GM19438 (cell line): Measurements from ENCODE around the gene PRADC1.
"Not testable (repeated sequence)": the region's sequence is repeated elsewhere in the genome, so short reads cannot be mapped to it uniquely, and the experiment has no call there.

Experiments
- ATAC-seq: cut with Tn5 transposase; IDR thresholded peaks from one replicate; pipeline ENCODE4 v1.9.1; 2021; ENCODE audit warnings: low read depth; ENCODE audit not compliant: unreplicated experiment

Gene PRADC1

DNA sequence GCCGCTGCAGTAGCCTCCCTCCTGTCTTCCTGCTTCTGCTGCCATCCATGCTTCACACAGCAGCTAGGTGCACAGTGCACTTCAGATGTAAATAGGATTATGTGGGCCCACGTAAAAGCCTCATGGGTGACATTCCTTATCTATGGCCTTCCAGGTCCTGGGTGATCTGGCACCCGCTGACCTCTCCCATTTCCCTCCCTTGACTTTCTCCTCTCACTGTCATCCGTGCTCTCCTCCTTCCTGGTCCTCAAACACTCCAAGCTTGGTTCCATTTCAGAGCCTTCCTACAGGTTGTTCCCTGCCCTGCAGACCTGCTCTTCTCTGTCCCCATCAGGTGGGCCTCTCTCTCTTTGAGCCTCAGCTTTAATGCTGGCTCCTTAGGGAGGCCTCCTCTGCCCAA is 23.0 kb downstream of the PRADC1 start:
- no peak for ATAC-seq

DNA sequence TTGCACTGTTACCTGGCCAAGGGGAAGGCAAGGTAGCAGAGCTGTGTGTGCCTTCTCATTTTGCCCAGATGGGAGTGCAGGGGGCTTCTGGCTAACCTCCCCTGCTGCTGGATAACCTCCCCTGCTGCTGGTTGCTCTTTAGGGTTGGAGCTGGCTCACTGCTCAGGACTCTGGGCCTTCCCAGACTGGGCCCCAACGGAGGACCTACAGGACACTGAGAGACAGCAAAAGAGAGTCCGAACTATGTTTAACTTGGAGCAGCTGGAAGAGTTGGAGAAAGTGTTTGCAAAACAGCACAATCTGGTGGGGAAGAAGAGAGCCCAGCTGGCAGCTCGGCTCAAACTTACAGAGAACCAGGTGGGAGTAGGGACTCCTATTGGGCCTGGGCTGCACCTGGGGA is 24.8 kb downstream of the PRADC1 start:
- no peak for ATAC-seq

DNA sequence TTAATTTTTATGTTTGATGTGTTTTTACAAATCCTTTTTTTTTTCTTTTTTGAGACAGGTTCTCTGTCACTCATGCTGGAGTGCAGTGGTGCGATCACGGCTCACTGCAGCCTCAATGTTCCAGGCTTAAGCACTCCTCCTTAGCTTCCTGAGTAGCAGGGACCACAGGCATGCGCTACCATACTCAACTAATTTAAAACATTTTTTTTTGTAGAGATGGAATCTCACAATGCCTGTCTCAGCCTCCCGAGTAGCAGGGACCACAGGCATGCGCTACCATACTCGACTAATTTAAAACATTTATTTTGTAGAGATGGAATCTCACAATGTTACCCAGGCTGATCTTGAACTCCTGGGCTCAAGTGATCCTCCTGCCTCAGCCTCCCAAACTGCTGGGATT is 27.4 kb downstream of the PRADC1 start:
- no peak for ATAC-seq

DNA sequence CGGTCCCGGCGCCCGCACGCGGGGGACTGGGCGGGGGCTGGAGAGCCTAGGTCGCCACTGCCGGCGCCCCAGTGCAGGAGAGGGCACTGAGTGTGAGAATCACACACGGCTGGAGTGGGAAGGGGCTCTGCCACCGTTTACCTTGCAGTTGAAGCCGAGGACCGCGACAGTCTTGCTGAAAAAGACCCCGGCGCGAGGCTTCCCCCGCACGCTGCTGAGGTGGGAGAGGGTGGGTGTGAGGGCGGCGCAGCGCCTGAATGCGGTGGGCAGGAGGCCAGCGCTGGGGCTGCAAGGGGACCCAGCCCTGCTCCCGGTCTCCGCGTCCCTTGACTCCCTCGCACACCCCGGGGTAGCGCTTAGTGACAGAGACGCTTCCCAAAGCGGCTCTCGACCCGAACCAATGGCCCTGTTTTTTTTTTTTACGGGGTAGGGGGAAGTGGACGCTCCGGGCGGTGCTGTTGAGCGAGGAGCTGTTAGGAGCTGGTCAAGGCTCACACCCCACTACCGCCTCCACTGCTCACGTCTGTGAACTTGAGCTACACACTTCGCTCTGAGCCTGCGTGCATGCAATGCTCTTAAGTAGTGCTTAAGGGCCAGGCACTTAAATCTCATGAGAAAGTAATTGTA is 29.9 kb downstream of the PRADC1 start:
- ATAC-seq, result no peak

DNA sequence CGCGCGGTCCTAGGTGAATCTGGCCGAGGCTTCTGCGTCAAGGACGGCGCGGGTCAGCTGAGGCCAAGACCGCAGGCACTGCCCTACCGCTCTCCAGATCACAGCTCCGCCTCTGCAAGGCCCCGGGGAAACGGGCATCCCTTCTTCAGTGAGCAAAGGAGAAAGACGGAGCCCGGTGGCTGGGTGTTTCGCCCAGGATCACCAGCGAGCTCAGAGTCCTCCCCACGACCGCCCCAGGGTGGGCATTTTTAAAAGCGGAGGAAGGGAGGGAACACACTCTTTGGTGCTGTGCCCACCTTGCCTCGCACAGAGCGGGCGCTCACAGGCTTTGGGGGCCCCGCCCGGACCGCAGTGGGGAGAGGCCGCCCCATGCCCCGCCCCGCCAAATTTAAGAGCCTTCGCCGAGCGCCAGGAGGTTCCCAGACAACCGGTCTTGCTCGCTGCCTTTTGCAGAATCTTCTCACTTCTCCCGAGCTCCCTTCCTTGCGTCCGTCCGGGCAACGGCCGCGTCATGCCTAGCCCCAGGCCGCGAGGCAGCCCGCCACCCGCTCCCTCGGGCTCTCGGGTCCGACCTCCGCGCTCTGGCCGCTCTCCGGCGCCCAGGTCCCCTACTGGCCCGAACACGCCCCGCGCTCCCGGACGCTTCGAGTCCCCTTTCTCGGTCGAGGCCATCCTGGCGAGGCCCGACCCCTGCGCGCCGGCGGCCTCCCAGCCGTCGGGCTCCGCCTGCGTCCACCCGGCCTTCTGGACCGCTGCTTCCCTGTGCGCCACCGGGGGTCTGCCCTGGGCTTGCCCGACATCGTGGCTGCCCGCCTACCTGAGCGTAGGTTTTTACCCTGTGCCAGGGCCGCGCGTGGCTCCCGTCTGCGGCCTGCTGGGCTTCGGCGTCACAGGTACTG is 30.6 kb downstream of the PRADC1 start, which contains the start of gene NOTO:
TSS of gene NOTO (plus strand) at position 419 of the 899 bp plus-strand sequence. CDS start at position 512, 93 bp downstream.
- ATAC-seq, result no peak

DNA sequence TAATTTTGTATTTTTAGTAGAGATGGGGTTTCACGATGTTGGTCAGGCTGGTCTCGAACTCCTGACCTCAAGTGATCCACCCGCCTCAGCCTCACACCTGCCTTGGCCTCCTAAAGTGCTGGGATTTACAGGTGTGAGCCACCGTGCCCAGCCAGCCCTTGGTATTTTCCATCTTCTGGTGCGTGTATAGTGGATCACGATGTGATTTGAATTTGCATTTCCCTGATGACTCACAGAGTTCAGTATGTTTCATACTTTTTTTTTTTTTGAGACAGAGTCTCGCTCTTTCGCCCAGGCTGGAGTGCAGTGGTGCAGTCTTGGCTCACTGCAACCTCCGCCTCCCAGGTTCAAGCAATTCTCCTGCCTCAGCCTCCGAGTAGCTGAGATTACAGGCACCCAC is 32.8 kb downstream of the PRADC1 start:
- not testable (repeated sequence) for ATAC-seq

DNA sequence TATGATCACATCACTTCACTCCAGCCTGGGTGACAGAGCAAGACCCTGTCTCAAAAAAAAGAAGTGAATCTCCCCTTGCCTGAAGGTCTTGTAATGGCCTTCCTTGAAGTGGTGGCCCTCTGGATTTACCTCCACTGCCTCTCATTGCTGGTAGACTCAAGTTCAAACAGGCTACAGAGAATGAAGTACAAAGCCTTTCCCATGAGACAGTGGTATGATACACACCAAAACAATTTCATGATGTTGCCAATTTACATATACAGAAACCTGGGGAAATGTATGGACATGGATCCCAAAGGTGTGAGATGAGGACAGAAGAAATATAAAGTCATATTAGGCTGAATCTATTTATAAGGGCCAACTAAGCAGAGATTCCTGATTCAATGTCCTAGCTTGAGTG is 35.5 kb downstream of the PRADC1 start:
- no peak for ATAC-seq

DNA sequence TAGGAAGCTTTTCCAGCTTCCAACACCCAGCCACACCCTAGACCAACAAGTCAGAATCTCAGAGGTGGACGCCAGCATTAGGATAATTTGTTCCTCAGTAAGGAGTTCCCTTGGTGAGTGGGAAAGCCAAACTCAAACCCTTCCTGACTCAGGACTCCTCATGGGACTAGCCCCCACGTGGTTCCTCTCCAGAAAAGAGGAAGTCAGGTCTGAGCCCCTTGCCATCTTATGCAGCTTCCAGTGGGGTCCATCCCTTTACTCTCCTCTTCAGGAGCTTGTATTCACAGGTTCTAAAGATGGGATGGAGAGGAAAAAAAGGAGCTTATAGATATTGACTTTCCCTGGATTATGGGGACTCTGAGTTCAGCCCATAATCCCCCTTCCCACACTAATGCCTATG is 45.5 kb downstream of the PRADC1 start:
- ATAC-seq, result no peak

DNA sequence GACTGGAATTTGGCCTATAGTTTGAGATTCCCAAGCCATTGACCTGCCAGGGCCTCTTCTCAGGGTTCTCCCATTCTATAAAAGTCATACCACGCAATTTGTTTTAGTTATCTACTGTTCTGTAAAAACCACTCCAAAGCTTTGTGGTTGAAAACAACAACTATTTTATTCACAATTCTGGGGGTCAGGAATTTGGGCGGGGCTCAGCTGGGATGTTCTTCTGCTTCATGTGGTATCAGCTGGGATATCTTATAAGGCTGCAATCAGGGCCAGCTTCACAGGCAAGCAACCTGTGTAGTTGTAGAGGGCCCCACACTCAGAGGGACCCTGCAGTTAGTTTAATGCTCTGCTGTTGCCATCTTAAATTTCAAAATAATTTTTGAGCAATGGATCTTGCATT is 47.1 kb downstream of the PRADC1 start:
- no peak for ATAC-seq
